GM10248 (cell line): ENCODE results near the gene HAS3.

Experiments used
- CTCF ChIA-PET: fragments of 300-600 bp; sonication (Branson Sonifier 250); formaldehyde crosslinking; extraction: SDS; loops from one replicate; lab custom pipeline; 2021; ENCODE audit warnings: antibody characterized with exemption; lab: Yijun Ruan, JAX
- POLR2A ChIA-PET: fragments of 350-650 bp; sonication (Branson Sonifier 250); formaldehyde crosslinking; extraction: SDS; loops from one replicate; lab custom pipeline; 2020; ENCODE audit warnings: antibody characterized with exemption; lab: Yijun Ruan, JAX
- DNase-seq: peaks from one replicate; pipeline ENCODE4 v3.0.0; 2012; ENCODE audit errors: extremely low spot score
- TF ChIP-seq, protein P1 (sequence below): IDR thresholded peaks from 2 replicates; pipeline ENCODE4 v1.5.1; 2012; ENCODE audit warnings: mild to moderate bottlenecking, low read depth; ENCODE audit errors: extremely low read depth, missing control alignments, control extremely low read depth

Gene HAS3

GRCh38 chr16:69150146-69150865 lies 44.9 kb downstream of the HAS3 start:
- TF ChIP-seq, protein P1, sequence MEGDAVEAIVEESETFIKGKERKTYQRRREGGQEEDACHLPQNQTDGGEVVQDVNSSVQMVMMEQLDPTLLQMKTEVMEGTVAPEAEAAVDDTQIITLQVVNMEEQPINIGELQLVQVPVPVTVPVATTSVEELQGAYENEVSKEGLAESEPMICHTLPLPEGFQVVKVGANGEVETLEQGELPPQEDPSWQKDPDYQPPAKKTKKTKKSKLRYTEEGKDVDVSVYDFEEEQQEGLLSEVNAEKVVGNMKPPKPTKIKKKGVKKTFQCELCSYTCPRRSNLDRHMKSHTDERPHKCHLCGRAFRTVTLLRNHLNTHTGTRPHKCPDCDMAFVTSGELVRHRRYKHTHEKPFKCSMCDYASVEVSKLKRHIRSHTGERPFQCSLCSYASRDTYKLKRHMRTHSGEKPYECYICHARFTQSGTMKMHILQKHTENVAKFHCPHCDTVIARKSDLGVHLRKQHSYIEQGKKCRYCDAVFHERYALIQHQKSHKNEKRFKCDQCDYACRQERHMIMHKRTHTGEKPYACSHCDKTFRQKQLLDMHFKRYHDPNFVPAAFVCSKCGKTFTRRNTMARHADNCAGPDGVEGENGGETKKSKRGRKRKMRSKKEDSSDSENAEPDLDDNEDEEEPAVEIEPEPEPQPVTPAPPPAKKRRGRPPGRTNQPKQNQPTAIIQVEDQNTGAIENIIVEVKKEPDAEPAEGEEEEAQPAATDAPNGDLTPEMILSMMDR, result peak; percentile 56
- POLR2A ChIA-PET, result interaction anchor here (0.8 kb wide), 1 partner anchor 136 kb away, joined by 5 read pairs; no protein-coding TSS in a partner anchor
- CTCF ChIA-PET, result interaction anchor here (0.6 to 6.0 kb wide), 34 partner anchors 9 to 346 kb away, joined by 3 to 72 read pairs (median 4); partner anchors contain the start of genes CHTF8, SNTB2 and UTP4
- peak; percentile 71 for DNase-seq

DNA sequence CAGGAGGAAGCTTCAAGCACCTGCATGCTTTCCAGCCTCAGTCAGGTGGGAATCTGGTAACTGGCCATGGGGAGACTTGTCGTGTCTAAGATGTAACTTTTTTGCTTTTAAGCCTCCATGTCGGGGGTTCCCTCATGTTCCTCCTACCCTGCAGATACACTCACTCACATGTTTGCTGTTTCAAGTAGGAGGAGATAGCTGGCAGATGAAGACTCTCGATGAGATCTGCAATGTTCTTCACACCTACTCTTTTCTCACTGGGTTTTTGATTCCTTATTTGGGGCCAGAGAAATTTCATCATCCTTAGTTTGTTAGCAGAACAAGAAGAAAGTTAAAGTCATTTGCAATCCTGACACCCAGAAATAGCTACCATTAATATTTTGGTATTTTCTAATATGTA lies 51.7 kb downstream of the HAS3 start:
- ChIA-PET POLR2A (no interaction called here), CTCF (interaction anchor here (0.6 to 2.3 kb wide), 5 partner anchors 9 to 128 kb away, joined by 3 to 8 read pairs (median 5); no protein-coding TSS in a partner anchor)
- no peak for DNase-seq
- TF ChIP-seq, protein P1, result no peak

GRCh38 chr16:69160192-69160591 lies 54.7 kb downstream of the HAS3 start:
- TF ChIP-seq, protein P1, result no peak
- ChIA-PET POLR2A (no interaction called here), CTCF (interaction anchor here (1.1 to 2.5 kb wide), 4 partner anchors 8 to 125 kb away, joined by 3 to 12 read pairs (median 8); no protein-coding TSS in a partner anchor)
- no peak for DNase-seq

DNA sequence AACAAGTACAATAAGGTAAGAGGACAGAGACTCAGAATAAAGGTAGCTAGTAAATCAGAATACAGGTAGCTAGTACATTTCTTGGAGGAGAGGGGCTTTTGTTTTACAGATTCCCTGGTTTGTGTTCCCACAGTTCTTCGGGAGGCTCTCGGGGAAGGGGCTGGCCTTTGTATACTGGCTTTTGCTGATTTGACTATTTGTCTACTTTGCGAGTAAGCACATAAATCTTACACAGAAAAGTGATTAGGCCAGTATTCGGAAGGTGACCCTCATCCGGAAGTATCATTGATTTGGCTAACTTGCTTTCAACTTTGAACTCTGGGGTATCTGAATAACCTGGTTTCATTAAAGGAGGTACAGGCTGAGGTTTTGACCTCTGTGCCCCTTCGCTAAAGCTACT lies 60.1 kb downstream of the HAS3 start:
- POLR2A ChIA-PET, result no interaction called here
- CTCF ChIA-PET, result interaction anchor here (1.0 to 4.3 kb wide), 5 partner anchors 12 to 120 kb away, joined by 3 to 30 read pairs (median 5); no protein-coding TSS in a partner anchor
- TF ChIP-seq, protein P1, result no peak
- DNase-seq, result no peak

DNA sequence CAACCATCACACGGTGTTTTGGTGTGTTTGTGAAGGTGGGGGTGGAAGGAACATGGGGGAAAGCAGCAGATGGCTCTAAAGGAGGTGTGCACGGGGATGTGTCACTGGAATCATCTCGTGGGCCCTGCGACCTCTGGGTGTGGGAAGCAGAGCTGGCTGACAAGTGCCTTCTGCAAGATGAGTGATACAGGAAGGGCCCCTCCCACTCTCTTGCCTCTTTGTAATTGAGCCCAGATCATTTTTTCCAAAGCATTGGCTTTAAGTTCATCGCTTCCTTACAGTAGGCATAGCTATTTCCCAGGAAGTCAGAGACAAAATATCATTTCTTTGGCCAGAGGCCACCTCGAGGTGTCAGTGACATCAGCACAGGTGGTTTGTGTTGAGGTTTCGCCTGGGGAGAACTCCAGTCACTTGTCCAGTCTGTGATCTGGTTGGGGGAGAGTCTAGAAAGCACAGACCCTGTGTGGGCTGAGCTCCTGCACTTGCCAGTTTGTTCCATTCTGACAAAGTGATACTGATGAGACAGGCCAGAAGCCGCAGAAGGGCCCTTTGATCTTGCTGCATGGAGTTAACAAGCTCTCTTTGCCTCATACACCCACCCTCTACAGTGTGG lies 60.9 kb downstream of the HAS3 start:
- ChIA-PET POLR2A (interaction anchor here (0.7 kb wide), 1 partner anchor 20 kb away, joined by 3 read pairs; the partner anchor contains the start of gene SNTB2), CTCF (interaction anchor here (1.0 to 4.3 kb wide), 8 partner anchors 9 to 135 kb away, joined by 3 to 30 read pairs (median 6); partner anchors contain the start of gene SNTB2)
- DNase-seq, result peak; percentile 71
- TF ChIP-seq, protein P1, result no peak
